ENCODE results near the gene FXYD4.

Gene FXYD4

GRCh38 chr10:43339136-43339535, 32.3 kb upstream of the FXYD4 start:
- H3K4me1 Mint-ChIP-seq: peaks cover 8% of the 10 kb centered on the region
- no peak overlapping the region for H3K27ac Mint-ChIP-seq
- DNase-seq (no peak), ATAC-seq (no peak)
- H3K27me3 Mint-ChIP-seq: peaks cover 39% of the 10 kb centered on the region
- H3K9me3 Mint-ChIP-seq: no peaks in the 10 kb centered on the region
- H3K4me3 Mint-ChIP-seq: no peak overlapping the region

- no peak for ATAC-seq
- peaks cover 39% of the 10 kb centered on the region for H3K27me3 Mint-ChIP-seq
Measured at GRCh38 chr10:43340101-43340500, 31.3 kb upstream of the FXYD4 start.

GRCh38 chr10:43340619-43341018, 30.8 kb upstream of the FXYD4 start:
- H3K27me3 Mint-ChIP-seq: peaks cover 39% of the 10 kb centered on the region
- no peaks in the 10 kb centered on the region for H3K9me3 Mint-ChIP-seq
- H3K4me1 Mint-ChIP-seq: peaks cover 6% of the 10 kb centered on the region
- ATAC-seq: no peak
- no peak overlapping the region for H3K4me3 Mint-ChIP-seq
- no peak overlapping the region for H3K27ac Mint-ChIP-seq
- no peak for DNase-seq

More at GRCh38 chr10:43340101-43340500, 31.3 kb upstream of the FXYD4 start:
- Mint-ChIP-seq H3K9me3 (no peaks in the 10 kb centered on the region), H3K27ac (no peak overlapping the region), H3K4me3 (no peak overlapping the region), H3K4me1 (peaks cover 6% of the 10 kb centered on the region)
- no peak for DNase-seq

GRCh38 chr10:43341450-43341849, 30.0 kb upstream of the FXYD4 start:
- Mint-ChIP-seq H3K4me1 (peaks cover 6% of the 10 kb centered on the region), H3K27ac (no peak overlapping the region), H3K27me3 (peaks cover 37% of the 10 kb centered on the region), H3K4me3 (no peak overlapping the region), H3K9me3 (no peaks in the 10 kb centered on the region)
- DNase-seq (no peak), ATAC-seq (no peak)

- no peak overlapping the region for H3K27ac Mint-ChIP-seq
- no peak overlapping the region for H3K4me3 Mint-ChIP-seq
- H3K4me1 Mint-ChIP-seq: peaks cover 6% of the 10 kb centered on the region
- DNase-seq: no peak
- H3K27me3 Mint-ChIP-seq: peaks cover 31% of the 10 kb centered on the region
- no peaks in the 10 kb centered on the region for H3K9me3 Mint-ChIP-seq
- peak; percentile 67 for ATAC-seq
Measured at GRCh38 chr10:43342279-43343125, 28.9 kb upstream of the FXYD4 start.

DNA sequence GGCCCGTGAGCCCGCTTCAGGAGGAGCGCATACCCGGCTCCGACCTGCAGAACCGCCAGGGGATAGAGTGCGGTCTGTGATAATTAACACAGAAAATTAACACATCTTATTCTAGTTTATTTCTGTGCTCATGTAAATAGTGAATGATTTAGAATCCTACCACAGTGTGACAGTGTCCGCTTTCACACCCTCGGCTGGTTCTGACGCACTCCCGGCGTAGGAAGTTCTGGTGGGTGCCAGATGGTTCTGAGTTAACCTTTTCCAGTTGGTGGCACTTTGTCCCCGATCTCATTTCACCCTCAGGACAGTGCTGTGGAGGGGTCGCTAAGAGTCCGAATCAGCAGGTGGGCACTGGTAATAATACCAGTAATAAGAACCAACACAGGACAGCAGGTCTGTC, 28.3 kb upstream of the FXYD4 start:
- Mint-ChIP-seq H3K27me3 (peaks cover 27% of the 10 kb centered on the region), H3K9me3 (no peaks in the 10 kb centered on the region), H3K27ac (no peak overlapping the region), H3K4me3 (no peak overlapping the region), H3K4me1 (peaks cover 8% of the 10 kb centered on the region)
- DNase-seq (no peak), ATAC-seq (no peak)

DNA sequence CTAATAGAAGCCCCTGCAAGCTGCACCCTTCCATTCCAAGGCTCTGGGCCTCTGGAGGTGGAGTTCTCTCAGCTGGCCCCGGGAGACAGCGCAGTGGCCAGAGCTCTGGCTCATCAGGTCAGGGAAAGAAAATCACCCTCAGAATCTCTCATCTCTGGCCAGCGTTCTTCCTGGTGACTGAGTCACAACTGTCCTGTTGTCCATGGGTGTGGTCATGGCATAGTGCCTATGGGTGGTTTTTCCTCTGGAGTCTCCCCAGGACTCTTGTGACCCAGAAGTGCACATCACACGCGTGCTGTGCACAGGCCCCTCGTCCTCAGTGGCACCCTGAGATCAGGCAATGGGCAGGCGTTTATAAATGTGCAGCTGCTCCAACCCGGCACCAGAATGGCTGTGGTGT, 27.4 kb upstream of the FXYD4 start:
- no peak for ATAC-seq
- H3K27ac Mint-ChIP-seq: no peak overlapping the region
- DNase-seq: no peak
- no peak overlapping the region for H3K4me3 Mint-ChIP-seq
- peaks cover 25% of the 10 kb centered on the region for H3K27me3 Mint-ChIP-seq
- H3K4me1 Mint-ChIP-seq: peaks cover 15% of the 10 kb centered on the region
- no peaks in the 10 kb centered on the region for H3K9me3 Mint-ChIP-seq

- Mint-ChIP-seq H3K4me3 (no peak overlapping the region), H3K27ac (no peak overlapping the region), H3K9me3 (no peaks in the 10 kb centered on the region), H3K27me3 (peaks cover 28% of the 10 kb centered on the region), H3K4me1 (peaks cover 20% of the 10 kb centered on the region)
- ATAC-seq (no peak), DNase-seq (no peak)
Measured at GRCh38 chr10:43347997-43348396, 23.4 kb upstream of the FXYD4 start.

DNA sequence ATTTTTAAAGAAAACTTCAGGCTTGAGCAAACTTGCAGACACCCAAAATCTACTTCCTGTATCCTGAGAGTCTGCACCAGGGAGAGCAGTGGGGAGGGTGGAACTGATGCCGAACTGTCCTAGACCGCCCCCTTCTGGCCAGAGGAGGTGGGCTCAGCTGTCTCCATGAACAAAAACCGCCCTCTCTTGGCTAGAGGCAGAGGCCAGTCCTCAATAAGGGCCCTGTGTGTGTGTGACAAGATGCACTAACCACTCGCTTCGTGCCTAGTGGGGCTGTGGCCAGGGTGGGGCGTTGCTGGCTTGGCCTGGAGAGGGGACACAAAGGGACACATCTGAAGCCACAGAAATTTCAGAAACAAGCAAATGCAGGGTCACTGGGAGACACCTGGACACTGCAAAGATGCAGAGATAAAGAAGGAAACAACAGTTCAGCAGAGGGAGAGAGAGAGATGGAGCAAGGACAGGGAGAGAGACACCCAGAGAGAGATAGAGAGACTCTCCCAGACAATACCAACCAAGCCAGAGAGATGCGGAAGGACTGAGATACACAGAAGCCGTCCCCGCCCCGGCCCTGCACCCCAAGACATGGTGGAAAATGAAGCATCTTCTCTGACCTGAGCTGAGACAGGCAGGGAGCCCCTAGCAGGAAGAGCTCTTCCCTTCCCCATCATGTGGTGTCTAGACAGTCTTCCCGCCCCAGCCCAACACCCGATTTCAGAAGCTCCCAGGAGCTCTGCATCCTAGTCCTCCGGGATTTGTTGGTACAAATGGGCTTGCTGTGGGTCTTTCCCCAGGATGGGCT, 22.7 kb upstream of the FXYD4 start:
- peaks cover 20% of the 10 kb centered on the region for H3K4me1 Mint-ChIP-seq
- H3K27ac Mint-ChIP-seq: peak overlapping the region; percentile 15 to 84
- H3K4me3 Mint-ChIP-seq: no peak overlapping the region
- ATAC-seq: peak; percentile 99
- H3K9me3 Mint-ChIP-seq: no peaks in the 10 kb centered on the region
- H3K27me3 Mint-ChIP-seq: peaks cover 28% of the 10 kb centered on the region
- DNase-seq: peak; percentile 83 to 86

DNA sequence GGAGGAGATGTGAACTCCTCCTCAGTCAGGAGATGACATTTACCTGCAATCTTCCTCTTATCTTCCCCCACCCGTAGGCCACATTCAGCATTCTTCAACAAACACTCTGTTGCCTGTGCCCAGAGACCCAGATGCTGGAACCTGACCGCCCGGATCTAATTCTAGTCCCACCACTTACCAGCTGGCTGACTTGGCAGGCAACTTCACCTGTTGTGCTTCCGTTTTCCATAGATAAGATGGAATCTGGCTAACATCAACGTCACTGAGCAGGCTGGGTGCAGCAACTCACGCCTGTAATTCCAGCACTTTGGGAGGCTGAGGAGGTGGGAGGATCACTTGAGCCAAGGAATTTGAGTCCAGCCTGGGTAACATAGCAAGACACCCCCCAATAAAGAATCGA, 21.3 kb upstream of the FXYD4 start:
- ATAC-seq: no peak
- Mint-ChIP-seq H3K9me3 (no peaks in the 10 kb centered on the region), H3K27ac (no peak overlapping the region), H3K4me3 (no peak overlapping the region), H3K27me3 (peaks cover 28% of the 10 kb centered on the region), H3K4me1 (peaks cover 20% of the 10 kb centered on the region)
- DNase-seq: no peak

- peaks cover 22% of the 10 kb centered on the region for H3K4me1 Mint-ChIP-seq
- H3K27ac Mint-ChIP-seq: no peak overlapping the region
- peaks cover 28% of the 10 kb centered on the region for H3K27me3 Mint-ChIP-seq
- DNase-seq: no peak
- H3K9me3 Mint-ChIP-seq: no peaks in the 10 kb centered on the region
- no peak for ATAC-seq
- H3K4me3 Mint-ChIP-seq: peak overlapping the region; percentile 28 to 47
Measured at GRCh38 chr10:43350686-43351085, 20.8 kb upstream of the FXYD4 start.

- H3K4me3 Mint-ChIP-seq: no peak overlapping the region
- ATAC-seq (peak; percentile 6), DNase-seq (no peak)
- H3K27me3 Mint-ChIP-seq: peaks cover 28% of the 10 kb centered on the region
- H3K4me1 Mint-ChIP-seq: peaks cover 28% of the 10 kb centered on the region
- H3K9me3 Mint-ChIP-seq: no peaks in the 10 kb centered on the region
- no peak overlapping the region for H3K27ac Mint-ChIP-seq
Measured at GRCh38 chr10:43351301-43351700, 20.1 kb upstream of the FXYD4 start.

- Mint-ChIP-seq H3K4me3 (no peak overlapping the region), H3K9me3 (no peaks in the 10 kb centered on the region), H3K27ac (no peak overlapping the region), H3K4me1 (peaks cover 31% of the 10 kb centered on the region), H3K27me3 (peaks cover 28% of the 10 kb centered on the region)
- DNase-seq (no peak), ATAC-seq (no peak)
Measured at GRCh38 chr10:43352951-43353350, 18.5 kb upstream of the FXYD4 start.

- ATAC-seq: no peak
- Mint-ChIP-seq H3K4me1 (peaks cover 24% of the 10 kb centered on the region), H3K9me3 (no peaks in the 10 kb centered on the region), H3K27ac (no peak overlapping the region), H3K4me3 (no peak overlapping the region), H3K27me3 (peaks cover 24% of the 10 kb centered on the region)
- DNase-seq: no peak
Measured at GRCh38 chr10:43353495-43354329, 17.7 kb upstream of the FXYD4 start.

DNA sequence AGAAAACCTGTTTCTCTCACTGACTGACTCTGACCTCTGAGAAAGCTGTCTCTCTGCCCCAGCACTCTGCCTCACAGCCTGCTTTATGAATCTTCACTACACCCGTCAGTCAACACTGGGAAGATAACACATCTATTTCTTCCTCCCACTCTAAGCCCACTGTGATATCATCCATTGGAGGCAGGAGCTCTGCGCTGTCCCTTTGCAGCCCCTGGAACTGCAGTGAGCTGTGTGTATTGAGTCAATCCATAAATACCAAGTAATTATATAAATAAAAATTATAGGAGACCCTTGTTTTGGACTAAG, 17.2 kb upstream of the FXYD4 start:
- H3K27ac Mint-ChIP-seq: no peak overlapping the region
- DNase-seq: no peak
- peaks cover 22% of the 10 kb centered on the region for H3K4me1 Mint-ChIP-seq
- no peak overlapping the region for H3K4me3 Mint-ChIP-seq
- peaks cover 21% of the 10 kb centered on the region for H3K27me3 Mint-ChIP-seq
- H3K9me3 Mint-ChIP-seq: no peaks in the 10 kb centered on the region
- no peak for ATAC-seq
